Right lobe of liver (tissue), 4 donors: ENCODE measurements around the gene EIF4G1.

ENCODE experiments used
- POLR2A ChIP-seq: fragments of 450-650 bp; IDR thresholded peaks from one replicate; pipeline ENCODE4 v1.6.1; 2017; ENCODE audit warnings: antibody characterized with exemption, mild to moderate bottlenecking
- TF ChIP-seq, protein P1 (sequence below), 4 donors: fragments of 200-600 bp in 3 of 4; fragments of 450-650 bp in 1 of 4; IDR thresholded peaks; one replicate each; pipeline versions ENCODE4 v1.5.1 to v1.8.0; 2016 to 2022; ENCODE audit warnings: antibody characterized with exemption in 4 of 4, mild to moderate bottlenecking in 2 of 4
- donor health status: DM: no; HTN: no; CAD: no.
- donor health status: DM: no; HTN: no; CAD: no.
- donor health status: DM: no; HTN: yes; CAD: no.

- TF ChIP-seq, protein P1, sequence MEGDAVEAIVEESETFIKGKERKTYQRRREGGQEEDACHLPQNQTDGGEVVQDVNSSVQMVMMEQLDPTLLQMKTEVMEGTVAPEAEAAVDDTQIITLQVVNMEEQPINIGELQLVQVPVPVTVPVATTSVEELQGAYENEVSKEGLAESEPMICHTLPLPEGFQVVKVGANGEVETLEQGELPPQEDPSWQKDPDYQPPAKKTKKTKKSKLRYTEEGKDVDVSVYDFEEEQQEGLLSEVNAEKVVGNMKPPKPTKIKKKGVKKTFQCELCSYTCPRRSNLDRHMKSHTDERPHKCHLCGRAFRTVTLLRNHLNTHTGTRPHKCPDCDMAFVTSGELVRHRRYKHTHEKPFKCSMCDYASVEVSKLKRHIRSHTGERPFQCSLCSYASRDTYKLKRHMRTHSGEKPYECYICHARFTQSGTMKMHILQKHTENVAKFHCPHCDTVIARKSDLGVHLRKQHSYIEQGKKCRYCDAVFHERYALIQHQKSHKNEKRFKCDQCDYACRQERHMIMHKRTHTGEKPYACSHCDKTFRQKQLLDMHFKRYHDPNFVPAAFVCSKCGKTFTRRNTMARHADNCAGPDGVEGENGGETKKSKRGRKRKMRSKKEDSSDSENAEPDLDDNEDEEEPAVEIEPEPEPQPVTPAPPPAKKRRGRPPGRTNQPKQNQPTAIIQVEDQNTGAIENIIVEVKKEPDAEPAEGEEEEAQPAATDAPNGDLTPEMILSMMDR (IDR thresholded peaks at IDR 0.05): no peak
- no peak for TF ChIP-seq POLR2A
Measured at GRCh38 chr3:184315543-184315867, 1.1 kb downstream of the EIF4G1 start.
